Left ventricle myocardium inferior (tissue), 1 donor: ENCODE data around the gene OR52N4. TPM values are rescaled to one million over a fixed set of nuclear protein-coding genes. Genes with fewer than 3 reads are reported as not detected.

Experiments used
- DNase-seq: peaks from one replicate; pipeline ENCODE4 v3.0.0-alpha.2; 2020
- H3K27ac ChIP-seq: fragments of 200-600 bp; replicated peaks from 2 replicates; pipeline ENCODE4 v1.8.0; 2021
- H3K27me3 ChIP-seq: fragments of 200-600 bp; 2 replicates; pipeline ENCODE4 v1.8.0; 2021; ENCODE audit warnings: low read depth
- H3K36me3 ChIP-seq: fragments of 200-600 bp; 2 replicates; pipeline ENCODE4 v1.8.0; 2021
- H3K4me1 ChIP-seq: fragments of 200-600 bp; 2 replicates; pipeline ENCODE4 v1.8.0; 2021
- H3K4me3 ChIP-seq: fragments of 200-600 bp; 2 replicates; pipeline ENCODE4 v1.8.0; 2021; ENCODE audit warnings: mild to moderate bottlenecking, moderate library complexity
- H3K9me3 ChIP-seq: fragments of 200-600 bp; replicated peaks from 2 replicates; pipeline ENCODE4 v1.8.0; 2021
- intact Hi-C: fragments of 100-400 bp; cut with micrococcal nuclease; formaldehyde crosslinking; loops from one replicate; pipeline ENCODE4 v1.11.0; 2022
- total RNA-seq: library from RNA; stranded (reverse); fragmentation: NEBNext Ultra II Directional; extraction: Animal tissue kit (Norgen Biotek cat#: 25700); gene quantifications from one replicate; pipeline ENCODE4 v1.2.1, GENCODE V29; 2021
- TF ChIP-seq, protein P1 (sequence below): fragments of 200-600 bp; IDR thresholded peaks from 2 replicates; pipeline ENCODE4 v1.8.0; 2021; ENCODE audit warnings: antibody characterized with exemption, mild to moderate bottlenecking, borderline replicate concordance
- donor health status: DM: no; HTN: yes; CAD: no; lungs with severe emphysema.

The OR52N4 gene
- total RNA-seq, 1 donor from 2014 or later: not detected

DNA sequence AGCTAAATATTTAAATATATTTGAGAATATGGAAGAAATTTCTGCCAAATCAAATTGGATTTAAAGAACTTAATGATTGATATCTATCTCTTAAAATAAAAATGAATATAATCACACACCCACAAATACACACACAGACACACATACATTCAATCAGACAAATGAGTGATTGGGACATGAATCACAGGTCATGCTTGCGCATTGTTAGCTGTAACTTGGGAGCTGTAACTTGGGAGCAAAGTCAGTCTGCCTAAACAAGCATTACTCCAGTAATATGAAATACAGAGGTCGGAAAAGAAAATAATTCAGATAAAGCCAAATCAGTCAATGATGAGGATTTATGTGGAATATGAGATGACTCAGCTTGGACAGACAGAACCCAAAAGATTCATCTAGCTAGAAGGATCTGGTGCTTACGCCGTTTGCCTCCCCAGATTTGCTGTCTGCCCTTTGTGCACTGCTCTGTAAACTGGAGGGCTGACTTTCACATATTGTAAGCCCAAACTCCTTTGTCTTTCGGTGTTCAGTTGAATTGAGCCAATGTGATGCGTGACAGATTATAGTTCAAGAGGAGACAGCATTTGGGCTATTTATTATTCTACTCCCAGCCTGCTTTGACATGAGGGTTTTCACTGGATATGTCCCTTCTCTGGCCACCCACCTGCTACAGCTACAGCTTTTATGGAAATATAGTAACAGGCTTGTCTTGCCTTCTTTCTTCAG, 16.2 kb upstream of the OR52N4 start:
- Histone ChIP-seq H3K4me1 (no peaks in the 10 kb centered on the region), H3K36me3 (no peaks in the 10 kb centered on the region), H3K4me3 (no peak overlapping the region), H3K9me3 (peaks cover 20% of the 10 kb centered on the region), H3K27me3 (no peaks in the 10 kb centered on the region), H3K27ac (no peak overlapping the region)
- TF ChIP-seq, protein P1, sequence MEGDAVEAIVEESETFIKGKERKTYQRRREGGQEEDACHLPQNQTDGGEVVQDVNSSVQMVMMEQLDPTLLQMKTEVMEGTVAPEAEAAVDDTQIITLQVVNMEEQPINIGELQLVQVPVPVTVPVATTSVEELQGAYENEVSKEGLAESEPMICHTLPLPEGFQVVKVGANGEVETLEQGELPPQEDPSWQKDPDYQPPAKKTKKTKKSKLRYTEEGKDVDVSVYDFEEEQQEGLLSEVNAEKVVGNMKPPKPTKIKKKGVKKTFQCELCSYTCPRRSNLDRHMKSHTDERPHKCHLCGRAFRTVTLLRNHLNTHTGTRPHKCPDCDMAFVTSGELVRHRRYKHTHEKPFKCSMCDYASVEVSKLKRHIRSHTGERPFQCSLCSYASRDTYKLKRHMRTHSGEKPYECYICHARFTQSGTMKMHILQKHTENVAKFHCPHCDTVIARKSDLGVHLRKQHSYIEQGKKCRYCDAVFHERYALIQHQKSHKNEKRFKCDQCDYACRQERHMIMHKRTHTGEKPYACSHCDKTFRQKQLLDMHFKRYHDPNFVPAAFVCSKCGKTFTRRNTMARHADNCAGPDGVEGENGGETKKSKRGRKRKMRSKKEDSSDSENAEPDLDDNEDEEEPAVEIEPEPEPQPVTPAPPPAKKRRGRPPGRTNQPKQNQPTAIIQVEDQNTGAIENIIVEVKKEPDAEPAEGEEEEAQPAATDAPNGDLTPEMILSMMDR: no peak
- DNase-seq: no peak
- intact Hi-C loops: no loop called here

- no peak for DNase-seq
- Histone ChIP-seq H3K36me3 (no peaks in the 10 kb centered on the region), H3K9me3 (peaks cover 25% of the 10 kb centered on the region), H3K27ac (no peak overlapping the region), H3K27me3 (no peaks in the 10 kb centered on the region), H3K4me1 (no peaks in the 10 kb centered on the region), H3K4me3 (no peak overlapping the region)
- intact Hi-C loops: no loop called here
- TF ChIP-seq, protein P1: no peak
These were observed 15.6 kb upstream of the OR52N4 start for GRCh38 chr11:5738431-5738830.

- Histone ChIP-seq H3K27ac (no peak overlapping the region), H3K9me3 (peaks cover 36% of the 10 kb centered on the region), H3K27me3 (no peaks in the 10 kb centered on the region), H3K36me3 (no peaks in the 10 kb centered on the region), H3K4me1 (no peaks in the 10 kb centered on the region), H3K4me3 (no peak overlapping the region)
- TF ChIP-seq, protein P1: no peak
- DNase-seq: no peak
- intact Hi-C loops: no loop called here
These were observed 7.4 kb upstream of the OR52N4 start for GRCh38 chr11:5746614-5747013.

DNA sequence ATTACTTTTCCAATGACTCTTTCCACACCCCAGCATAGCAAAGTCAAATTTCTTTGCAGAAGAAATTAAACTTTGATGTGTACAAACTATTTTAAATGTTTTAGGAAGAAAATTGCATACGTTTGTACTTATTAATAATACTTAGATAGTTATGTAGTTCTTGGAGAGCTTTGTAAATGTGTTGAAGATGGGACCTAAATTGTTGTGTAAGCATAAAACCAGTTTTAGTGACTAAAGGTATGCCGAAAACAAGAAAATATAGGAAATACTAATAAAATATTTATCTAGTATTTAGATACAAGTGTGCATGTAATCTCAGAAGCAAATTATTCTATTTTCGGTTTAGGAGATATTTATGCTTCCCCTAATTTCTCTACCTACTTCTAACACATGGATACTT, 4.2 kb upstream of the OR52N4 start:
- TF ChIP-seq, protein P1: no peak
- H3K27ac ChIP-seq: no peak overlapping the region
- no peak for DNase-seq
- no peak overlapping the region for H3K4me3 ChIP-seq
- H3K36me3 ChIP-seq: no peaks in the 10 kb centered on the region
- peaks cover 6% of the 10 kb centered on the region for H3K9me3 ChIP-seq
- no peaks in the 10 kb centered on the region for H3K27me3 ChIP-seq
- intact Hi-C loops: no loop called here
- no peaks in the 10 kb centered on the region for H3K4me1 ChIP-seq

GRCh38 chr11:5767056-5767455, 13.0 kb downstream of the OR52N4 start:
- no peak for DNase-seq
- no peaks in the 10 kb centered on the region for H3K4me1 ChIP-seq
- H3K27ac ChIP-seq: no peak overlapping the region
- intact Hi-C loops: no loop called here
- H3K27me3 ChIP-seq: no peaks in the 10 kb centered on the region
- no peak overlapping the region for H3K4me3 ChIP-seq
- no peaks in the 10 kb centered on the region for H3K36me3 ChIP-seq
- no peaks in the 10 kb centered on the region for H3K9me3 ChIP-seq
- TF ChIP-seq, protein P1: no peak
